22Rv1 (cell line): ENCODE data around the gene DSCAM.

ENCODE experiments used
- ZFX ChIP-seq: fragments of 450-650 bp; IDR thresholded peaks from 2 replicates; pipeline ENCODE4 v1.6.1; 2017; ENCODE audit warnings: antibody characterized with exemption, borderline replicate concordance
- TF ChIP-seq, protein P1 (sequence below): fragments of 450-650 bp; IDR thresholded peaks from 2 replicates; pipeline ENCODE4 v1.5.1; 2017; ENCODE audit warnings: mild to moderate bottlenecking

GRCh38 chr21:40760821-40761220 is 86.1 kb downstream of the DSCAM start:
- TF ChIP-seq, protein P1, sequence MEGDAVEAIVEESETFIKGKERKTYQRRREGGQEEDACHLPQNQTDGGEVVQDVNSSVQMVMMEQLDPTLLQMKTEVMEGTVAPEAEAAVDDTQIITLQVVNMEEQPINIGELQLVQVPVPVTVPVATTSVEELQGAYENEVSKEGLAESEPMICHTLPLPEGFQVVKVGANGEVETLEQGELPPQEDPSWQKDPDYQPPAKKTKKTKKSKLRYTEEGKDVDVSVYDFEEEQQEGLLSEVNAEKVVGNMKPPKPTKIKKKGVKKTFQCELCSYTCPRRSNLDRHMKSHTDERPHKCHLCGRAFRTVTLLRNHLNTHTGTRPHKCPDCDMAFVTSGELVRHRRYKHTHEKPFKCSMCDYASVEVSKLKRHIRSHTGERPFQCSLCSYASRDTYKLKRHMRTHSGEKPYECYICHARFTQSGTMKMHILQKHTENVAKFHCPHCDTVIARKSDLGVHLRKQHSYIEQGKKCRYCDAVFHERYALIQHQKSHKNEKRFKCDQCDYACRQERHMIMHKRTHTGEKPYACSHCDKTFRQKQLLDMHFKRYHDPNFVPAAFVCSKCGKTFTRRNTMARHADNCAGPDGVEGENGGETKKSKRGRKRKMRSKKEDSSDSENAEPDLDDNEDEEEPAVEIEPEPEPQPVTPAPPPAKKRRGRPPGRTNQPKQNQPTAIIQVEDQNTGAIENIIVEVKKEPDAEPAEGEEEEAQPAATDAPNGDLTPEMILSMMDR = no peak
- no peak for TF ChIP-seq ZFX
